H1 (cell line): ENCODE measurements around the gene TP63.

Experiments used
- CTCF ChIP-seq, 3 experiments: IDR thresholded peaks; 1 replicate in 2 of 3; 2 replicates in 1 of 3; pipeline versions ENCODE4 v1.5.1 to v1.6.1; 2011; ENCODE audit warnings: low read length in 3 of 3, mild to moderate bottlenecking in 3 of 3, inconsistent platforms in 2 of 3, low read depth in 1 of 3, moderate library complexity in 1 of 3; ENCODE audit not compliant: insufficient read depth in 1 of 3; ENCODE audit errors: control extremely low read depth in 1 of 3
- POLR2AphosphoS5 ChIP-seq: IDR thresholded peaks from 2 replicates; pipeline ENCODE4 v1.6.1; 2011; ENCODE audit warnings: low read depth, low read length

GRCh38 chr3:189606774-189607173, 24.4 kb upstream of the TP63 start:
- TF ChIP-seq CTCF (IDR thresholded peaks at IDR 0.05; ENCODE audit: control extremely low read depth in 1 of 3, insufficient read depth in 1 of 3, low read depth in 1 of 3, low read length in 3 of 3): no peak
- TF ChIP-seq POLR2AphosphoS5: no peak
